K562 (cell line): ENCODE measurements around the gene KCNK7.

ENCODE experiments used
- HNRNPH1 ChIP-seq: fragments of 200-400 bp; formaldehyde crosslinking; optimal IDR thresholded peaks from 2 replicates; pipeline ENCODE3; 2017; ENCODE audit warnings: low read depth, mild to moderate bottlenecking, low read length, moderate library complexity
- KDM4B ChIP-seq, 2 experiments: fragments of 450-650 bp in 1 of 2; sonication (generic) in 1 of 2; IDR thresholded peaks; 2 replicates each; pipeline ENCODE4 v1.6.1; 2016 to 2017; ENCODE audit warnings: borderline replicate concordance in 2 of 2, antibody characterized with exemption in 1 of 2, low read depth in 1 of 2, mild to moderate bottlenecking in 1 of 2
- MAFF ChIP-seq: IDR thresholded peaks from 2 replicates; pipeline ENCODE4 v1.6.1; 2012; ENCODE audit warnings: low read length, improper control_type of control experiment
- POLR2G ChIP-seq: fragments of 200-400 bp; formaldehyde crosslinking; IDR thresholded peaks from 2 replicates; pipeline ENCODE4 v1.6.1; 2017; ENCODE audit warnings: low read depth, mild to moderate bottlenecking, antibody characterized with exemption, low read length, moderate library complexity
- RFX1 ChIP-seq: fragments of 450-650 bp; IDR thresholded peaks from 2 replicates; pipeline ENCODE4 v1.6.1; 2016; ENCODE audit warnings: mild to moderate bottlenecking, moderate library complexity
- SMARCA4 ChIP-seq: fragments of 450-650 bp; IDR thresholded peaks from 2 replicates; pipeline ENCODE4 v1.6.1; 2016
- TF ChIP-seq, protein P1 (sequence below): sonication (generic); formaldehyde crosslinking; IDR thresholded peaks from 2 replicates; pipeline ENCODE4 v1.8.0; 2023; ENCODE audit warnings: mild to moderate bottlenecking, missing genetic modification reagents
- TF ChIP-seq, protein P2 (sequence below): sonication (generic); formaldehyde crosslinking; IDR thresholded peaks from 2 replicates; pipeline ENCODE4 v1.8.1; 2023; ENCODE audit warnings: mild to moderate bottlenecking, missing genetic modification reagents
- TF ChIP-seq, protein P3 (sequence below): fragments of 200-800 bp; sonication (Bioruptor generic); IDR thresholded peaks from 2 replicates; pipeline ENCODE4 v1.6.1; 2016; ENCODE audit warnings: missing genetic modification characterization, missing compliant biosample characterization

DNA sequence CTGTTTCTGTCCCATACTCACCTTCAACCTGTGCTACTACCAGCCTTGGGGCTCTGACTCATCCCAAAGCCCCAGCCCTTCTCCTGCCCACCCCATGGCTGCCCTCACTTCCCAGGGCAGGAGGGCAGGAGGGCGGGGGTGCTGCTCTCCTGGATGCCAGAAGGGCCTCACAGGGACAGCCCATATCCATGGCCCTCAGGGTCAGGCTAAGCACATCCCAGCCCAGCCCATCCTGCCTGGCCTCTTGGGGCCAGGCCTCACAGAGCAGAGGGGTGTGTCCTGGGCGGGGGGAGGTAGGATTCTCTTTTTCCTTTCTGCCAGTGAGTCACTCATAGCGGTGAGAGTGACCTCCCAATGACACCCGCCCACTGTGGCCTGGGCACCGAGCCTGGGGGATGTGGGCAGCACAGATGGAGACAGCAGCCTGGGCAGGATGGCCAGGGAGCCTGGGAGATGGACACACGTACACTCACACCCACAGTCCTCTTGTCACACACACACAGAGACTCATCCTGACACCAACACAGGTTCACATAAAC is 39.8 kb downstream of the KCNK7 start:
- TF ChIP-seq, protein P1, sequence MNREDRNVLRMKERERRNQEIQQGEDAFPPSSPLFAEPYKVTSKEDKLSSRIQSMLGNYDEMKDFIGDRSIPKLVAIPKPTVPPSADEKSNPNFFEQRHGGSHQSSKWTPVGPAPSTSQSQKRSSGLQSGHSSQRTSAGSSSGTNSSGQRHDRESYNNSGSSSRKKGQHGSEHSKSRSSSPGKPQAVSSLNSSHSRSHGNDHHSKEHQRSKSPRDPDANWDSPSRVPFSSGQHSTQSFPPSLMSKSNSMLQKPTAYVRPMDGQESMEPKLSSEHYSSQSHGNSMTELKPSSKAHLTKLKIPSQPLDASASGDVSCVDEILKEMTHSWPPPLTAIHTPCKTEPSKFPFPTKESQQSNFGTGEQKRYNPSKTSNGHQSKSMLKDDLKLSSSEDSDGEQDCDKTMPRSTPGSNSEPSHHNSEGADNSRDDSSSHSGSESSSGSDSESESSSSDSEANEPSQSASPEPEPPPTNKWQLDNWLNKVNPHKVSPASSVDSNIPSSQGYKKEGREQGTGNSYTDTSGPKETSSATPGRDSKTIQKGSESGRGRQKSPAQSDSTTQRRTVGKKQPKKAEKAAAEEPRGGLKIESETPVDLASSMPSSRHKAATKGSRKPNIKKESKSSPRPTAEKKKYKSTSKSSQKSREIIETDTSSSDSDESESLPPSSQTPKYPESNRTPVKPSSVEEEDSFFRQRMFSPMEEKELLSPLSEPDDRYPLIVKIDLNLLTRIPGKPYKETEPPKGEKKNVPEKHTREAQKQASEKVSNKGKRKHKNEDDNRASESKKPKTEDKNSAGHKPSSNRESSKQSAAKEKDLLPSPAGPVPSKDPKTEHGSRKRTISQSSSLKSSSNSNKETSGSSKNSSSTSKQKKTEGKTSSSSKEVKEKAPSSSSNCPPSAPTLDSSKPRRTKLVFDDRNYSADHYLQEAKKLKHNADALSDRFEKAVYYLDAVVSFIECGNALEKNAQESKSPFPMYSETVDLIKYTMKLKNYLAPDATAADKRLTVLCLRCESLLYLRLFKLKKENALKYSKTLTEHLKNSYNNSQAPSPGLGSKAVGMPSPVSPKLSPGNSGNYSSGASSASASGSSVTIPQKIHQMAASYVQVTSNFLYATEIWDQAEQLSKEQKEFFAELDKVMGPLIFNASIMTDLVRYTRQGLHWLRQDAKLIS (CRISPR knock-in tag): no peak
- TF ChIP-seq RFX1 (no peak), HNRNPH1 (no peak), MAFF (no peak), KDM4B (IDR thresholded peaks at IDR 0.05; ENCODE audit: borderline replicate concordance in 2 of 2, low read depth in 1 of 2) (no peak), SMARCA4 (no peak), POLR2G (no peak)
- TF ChIP-seq, protein P2, sequence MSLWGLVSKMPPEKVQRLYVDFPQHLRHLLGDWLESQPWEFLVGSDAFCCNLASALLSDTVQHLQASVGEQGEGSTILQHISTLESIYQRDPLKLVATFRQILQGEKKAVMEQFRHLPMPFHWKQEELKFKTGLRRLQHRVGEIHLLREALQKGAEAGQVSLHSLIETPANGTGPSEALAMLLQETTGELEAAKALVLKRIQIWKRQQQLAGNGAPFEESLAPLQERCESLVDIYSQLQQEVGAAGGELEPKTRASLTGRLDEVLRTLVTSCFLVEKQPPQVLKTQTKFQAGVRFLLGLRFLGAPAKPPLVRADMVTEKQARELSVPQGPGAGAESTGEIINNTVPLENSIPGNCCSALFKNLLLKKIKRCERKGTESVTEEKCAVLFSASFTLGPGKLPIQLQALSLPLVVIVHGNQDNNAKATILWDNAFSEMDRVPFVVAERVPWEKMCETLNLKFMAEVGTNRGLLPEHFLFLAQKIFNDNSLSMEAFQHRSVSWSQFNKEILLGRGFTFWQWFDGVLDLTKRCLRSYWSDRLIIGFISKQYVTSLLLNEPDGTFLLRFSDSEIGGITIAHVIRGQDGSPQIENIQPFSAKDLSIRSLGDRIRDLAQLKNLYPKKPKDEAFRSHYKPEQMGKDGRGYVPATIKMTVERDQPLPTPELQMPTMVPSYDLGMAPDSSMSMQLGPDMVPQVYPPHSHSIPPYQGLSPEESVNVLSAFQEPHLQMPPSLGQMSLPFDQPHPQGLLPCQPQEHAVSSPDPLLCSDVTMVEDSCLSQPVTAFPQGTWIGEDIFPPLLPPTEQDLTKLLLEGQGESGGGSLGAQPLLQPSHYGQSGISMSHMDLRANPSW (CRISPR knock-in tag): no peak
- TF ChIP-seq, protein P3, sequence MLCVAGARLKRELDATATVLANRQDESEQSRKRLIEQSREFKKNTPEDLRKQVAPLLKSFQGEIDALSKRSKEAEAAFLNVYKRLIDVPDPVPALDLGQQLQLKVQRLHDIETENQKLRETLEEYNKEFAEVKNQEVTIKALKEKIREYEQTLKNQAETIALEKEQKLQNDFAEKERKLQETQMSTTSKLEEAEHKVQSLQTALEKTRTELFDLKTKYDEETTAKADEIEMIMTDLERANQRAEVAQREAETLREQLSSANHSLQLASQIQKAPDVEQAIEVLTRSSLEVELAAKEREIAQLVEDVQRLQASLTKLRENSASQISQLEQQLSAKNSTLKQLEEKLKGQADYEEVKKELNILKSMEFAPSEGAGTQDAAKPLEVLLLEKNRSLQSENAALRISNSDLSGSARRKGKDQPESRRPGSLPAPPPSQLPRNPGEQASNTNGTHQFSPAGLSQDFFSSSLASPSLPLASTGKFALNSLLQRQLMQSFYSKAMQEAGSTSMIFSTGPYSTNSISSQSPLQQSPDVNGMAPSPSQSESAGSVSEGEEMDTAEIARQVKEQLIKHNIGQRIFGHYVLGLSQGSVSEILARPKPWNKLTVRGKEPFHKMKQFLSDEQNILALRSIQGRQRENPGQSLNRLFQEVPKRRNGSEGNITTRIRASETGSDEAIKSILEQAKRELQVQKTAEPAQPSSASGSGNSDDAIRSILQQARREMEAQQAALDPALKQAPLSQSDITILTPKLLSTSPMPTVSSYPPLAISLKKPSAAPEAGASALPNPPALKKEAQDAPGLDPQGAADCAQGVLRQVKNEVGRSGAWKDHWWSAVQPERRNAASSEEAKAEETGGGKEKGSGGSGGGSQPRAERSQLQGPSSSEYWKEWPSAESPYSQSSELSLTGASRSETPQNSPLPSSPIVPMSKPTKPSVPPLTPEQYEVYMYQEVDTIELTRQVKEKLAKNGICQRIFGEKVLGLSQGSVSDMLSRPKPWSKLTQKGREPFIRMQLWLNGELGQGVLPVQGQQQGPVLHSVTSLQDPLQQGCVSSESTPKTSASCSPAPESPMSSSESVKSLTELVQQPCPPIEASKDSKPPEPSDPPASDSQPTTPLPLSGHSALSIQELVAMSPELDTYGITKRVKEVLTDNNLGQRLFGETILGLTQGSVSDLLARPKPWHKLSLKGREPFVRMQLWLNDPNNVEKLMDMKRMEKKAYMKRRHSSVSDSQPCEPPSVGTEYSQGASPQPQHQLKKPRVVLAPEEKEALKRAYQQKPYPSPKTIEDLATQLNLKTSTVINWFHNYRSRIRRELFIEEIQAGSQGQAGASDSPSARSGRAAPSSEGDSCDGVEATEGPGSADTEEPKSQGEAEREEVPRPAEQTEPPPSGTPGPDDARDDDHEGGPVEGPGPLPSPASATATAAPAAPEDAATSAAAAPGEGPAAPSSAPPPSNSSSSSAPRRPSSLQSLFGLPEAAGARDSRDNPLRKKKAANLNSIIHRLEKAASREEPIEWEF: no peak
